Left ventricle myocardium superior (tissue), 1 donor: Measurements from ENCODE around the gene CTNNA3. TPM values are rescaled to one million over a fixed set of nuclear protein-coding genes. Genes with fewer than 3 reads are reported as not detected.

Source experiments
- ATAC-seq: fragments of 200-7000 bp; cut with Tn5 transposase; one replicate; pipeline ENCODE4 v1.9.1; 2020; ENCODE audit warnings: mild to moderate bottlenecking, moderate library complexity
- DNase-seq: peaks from one replicate; pipeline ENCODE4 v3.0.0-alpha.2; 2020
- intact Hi-C: fragments of 100-400 bp; cut with micrococcal nuclease; formaldehyde crosslinking; loops from one replicate; pipeline ENCODE4 v1.11.0; 2022
- total RNA-seq: library from RNA; stranded (reverse); fragmentation: NEBNext Ultra II Directional; extraction: Animal tissue kit (Norgen Biotek cat#: 25700); gene quantifications from one replicate; pipeline ENCODE4 v1.2.1, GENCODE V29; 2021
- donor health status: DM: no; HTN: yes; CAD: no; lungs with severe emphysema.

CTNNA3 gene
- total RNA-seq, 1 donor from 2014 or later: 130 TPM

DNA sequence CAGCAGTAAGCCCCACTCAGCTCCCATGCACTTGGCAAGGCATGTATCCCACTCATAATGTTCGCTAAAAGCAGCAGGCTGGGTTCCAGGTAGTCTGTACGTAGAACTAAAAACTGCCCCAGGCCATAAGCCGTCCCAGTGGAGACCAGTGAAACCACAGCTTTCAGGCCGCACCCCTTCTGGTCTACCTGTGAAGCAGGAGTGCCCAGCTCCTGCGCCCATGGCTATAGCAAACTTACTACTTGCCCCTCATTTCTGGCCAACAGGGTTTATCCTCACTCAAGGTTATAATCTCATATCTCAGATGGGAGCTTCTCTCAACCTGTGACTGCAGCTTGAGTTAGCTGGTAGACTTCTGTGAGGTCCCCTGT lies 1108.3 kb downstream of the CTNNA3 start:
- DNase-seq (no peak), ATAC-seq (no peak)
- intact Hi-C loops: no loop called here

DNA sequence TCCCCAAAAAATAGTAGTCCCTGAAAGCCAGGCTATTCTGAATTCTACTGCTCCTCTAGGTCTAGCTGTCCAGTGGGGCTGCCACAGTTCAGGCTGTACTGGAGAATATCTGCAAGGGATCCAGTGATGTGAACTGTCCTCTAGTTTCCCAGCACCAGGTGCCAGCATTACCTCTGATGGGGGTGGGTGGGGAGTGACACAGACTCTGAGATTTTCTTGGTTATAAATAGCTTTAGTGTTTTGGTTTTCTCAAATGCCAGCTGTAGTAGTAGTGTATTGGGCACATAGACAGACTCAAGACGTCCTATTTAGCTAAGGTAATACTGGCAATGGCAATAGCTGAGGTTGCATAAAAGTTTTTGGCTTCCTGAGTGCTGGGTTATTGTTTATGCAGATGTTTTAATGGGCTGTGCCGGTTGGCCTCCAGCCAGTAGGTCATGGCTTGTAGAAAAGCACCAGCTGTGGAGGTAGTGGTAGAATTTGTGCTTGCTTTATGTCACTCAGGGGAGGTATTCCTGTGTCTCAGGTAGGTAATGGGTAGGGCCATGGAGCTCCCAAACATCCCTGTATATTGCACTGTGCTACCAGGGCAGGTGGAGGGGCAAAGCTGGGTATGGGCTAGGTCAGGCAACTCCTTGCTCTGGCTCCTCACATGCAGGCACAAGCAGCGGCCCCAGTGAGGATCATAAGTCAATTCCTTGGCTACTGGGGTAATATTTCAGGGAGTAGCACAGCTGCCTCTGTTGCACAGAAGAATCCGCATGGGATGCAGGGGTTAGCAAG lies 1108.9 kb downstream of the CTNNA3 start:
- ATAC-seq (peak; percentile 83), DNase-seq (no peak)
- intact Hi-C loops: no loop called here

DNA sequence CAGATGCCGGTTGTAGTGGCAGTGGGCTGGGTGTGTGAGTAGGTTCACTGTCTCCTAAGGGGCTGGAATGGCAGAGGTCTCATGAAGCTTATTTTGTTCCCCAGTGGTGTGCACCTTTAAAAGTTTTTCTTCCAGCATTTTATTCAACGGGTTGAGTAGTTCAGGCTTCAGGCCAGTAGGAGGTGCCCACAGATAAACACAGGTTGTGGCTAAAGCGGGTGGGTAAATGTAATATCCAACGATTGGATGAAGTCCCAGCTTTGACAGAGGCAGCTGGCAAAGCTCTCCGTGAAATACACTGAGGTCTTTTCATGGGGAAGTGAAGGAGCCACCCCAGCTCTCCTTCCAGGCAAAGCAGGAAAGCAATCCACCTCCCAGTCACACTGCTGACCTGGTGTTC lies 1109.9 kb downstream of the CTNNA3 start:
- DNase-seq: no peak
- intact Hi-C loops: no loop called here

DNA sequence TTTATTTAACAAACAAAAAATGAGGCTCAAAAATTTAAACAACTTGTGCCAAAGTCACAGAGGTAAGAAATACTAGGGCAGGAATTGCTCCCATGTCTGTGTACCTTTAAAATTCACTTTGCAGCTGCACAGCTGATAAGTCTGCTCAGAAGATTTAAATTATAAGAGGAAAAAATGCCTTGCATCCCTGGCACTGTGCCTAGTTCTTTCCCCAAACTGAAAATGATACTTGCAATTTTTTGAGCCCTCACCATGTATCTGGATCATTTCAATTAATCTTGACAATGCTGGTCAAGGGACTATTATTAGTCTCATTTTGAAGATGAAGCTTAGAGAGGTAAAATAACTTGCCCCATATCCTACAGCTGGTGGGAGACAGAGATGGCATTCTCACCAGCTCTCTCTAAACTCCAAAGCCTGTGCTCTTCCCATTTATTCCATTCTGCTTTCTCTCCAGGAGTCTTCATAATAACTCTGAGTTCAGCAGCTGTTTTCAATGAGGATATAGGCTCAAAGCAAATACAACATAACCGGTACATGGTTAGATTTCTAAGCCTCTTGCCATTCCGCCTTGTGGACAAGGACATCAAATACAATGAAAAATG lies 1120.6 kb downstream of the CTNNA3 start:
- DNase-seq: no peak
- ATAC-seq: no peak
- intact Hi-C loops: no loop called here

More for the DNA sequence above, 1109.9 kb downstream of the CTNNA3 start:
- no peak for ATAC-seq

DNA sequence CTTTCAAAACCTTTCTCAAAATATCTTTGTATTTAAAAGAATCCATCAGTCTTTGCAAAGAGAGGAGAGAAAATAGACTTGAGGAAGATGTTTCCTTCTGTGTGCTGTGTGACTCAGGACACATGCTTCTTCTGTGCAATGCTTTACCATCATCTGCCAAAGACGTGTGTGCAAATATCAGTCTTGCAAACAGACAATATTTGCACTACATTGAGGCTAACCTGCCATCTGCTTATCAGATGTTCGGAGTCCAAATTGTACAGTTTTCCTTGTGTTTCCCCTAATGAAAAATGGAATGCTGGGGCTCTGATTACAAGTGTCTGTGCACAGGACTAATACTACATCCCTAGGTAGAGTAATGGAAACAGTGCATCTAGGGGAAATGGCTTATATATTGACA lies 1123.3 kb downstream of the CTNNA3 start:
- no peak for ATAC-seq
- no peak for DNase-seq
- intact Hi-C loops: no loop called here

DNA sequence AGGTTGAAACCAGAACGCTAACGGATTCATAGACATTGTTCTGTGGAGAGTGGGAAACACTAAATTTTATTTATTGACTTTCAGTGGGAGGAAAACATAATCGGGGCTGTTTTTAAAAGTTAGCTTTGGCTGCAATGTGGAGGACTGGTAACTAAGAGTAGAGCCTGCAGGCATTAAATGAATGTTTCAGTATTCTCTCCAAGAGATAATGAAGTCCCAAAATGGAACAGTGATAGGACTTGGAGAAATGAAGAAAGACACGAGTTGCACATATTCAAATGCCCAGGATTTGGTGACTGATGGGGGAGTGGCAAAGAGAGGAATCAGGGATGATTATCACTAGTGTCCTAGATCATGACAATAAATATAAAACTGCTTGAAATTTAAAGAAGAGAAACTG lies 1130.0 kb downstream of the CTNNA3 start:
- intact Hi-C loops: no loop called here
- DNase-seq (no peak), ATAC-seq (peak; percentile 72)

DNA sequence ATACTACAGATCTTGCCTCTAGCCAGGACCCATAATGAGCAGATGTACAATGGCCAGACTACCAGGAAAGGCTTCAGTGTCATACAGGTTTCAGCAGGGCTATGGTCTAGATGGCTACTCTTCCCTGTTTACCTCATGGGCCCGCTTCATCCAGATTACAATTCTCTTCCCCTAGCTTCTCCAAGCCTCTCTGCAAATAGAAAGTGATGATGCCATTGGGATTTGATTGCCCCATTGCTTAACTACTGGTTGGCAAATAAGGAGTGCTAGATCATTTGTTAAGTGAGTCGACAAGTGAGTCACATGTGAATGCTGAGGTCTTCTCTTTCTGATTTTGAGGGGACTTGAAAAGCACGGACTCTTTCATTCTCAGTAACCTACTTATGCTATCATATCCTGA lies 1131.7 kb downstream of the CTNNA3 start:
- no peak for ATAC-seq

DNA sequence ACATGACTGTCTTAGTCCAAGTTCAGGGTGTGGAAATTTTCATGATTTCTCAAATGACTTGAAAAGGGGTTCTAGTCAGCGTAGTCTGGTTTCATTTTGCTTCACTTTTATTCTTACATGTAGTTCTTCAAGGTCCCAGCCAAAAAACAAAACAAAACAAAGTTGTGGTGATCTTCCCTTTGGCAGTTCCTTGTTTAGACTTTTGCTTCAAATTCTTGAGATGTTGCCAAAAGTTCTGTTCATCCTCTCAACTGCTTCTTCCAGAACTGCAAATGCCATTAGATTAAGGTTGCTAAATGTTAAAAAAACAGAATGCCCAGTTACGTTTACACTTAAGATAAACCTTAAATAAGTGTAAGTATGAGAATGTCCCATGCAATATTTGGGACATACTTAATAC lies 1140.9 kb downstream of the CTNNA3 start:
- intact Hi-C loops: no loop called here
- no peak for DNase-seq
- no peak for ATAC-seq

More for the DNA sequence above, 1131.7 kb downstream of the CTNNA3 start:
- intact Hi-C loops: no loop called here
- no peak for DNase-seq

DNA sequence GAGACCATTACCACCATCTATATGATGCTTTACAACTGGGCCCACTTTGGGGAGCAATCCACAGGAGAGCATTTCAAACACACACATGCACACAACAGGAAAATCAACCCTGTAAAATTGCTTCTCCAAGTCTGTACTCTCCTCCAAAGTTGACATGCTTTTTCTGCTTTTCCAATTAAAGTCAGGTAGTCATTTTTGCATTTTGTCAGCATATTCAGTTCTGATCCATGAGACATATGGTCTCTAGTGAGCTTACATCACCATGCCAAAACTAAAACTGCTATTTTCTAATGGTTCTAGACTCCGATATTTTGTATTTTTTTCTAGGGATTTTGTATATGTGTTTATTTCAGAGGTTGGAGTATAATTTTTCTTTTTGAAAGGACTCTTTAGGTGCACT lies 1143.7 kb downstream of the CTNNA3 start:
- no peak for ATAC-seq
- intact Hi-C loops: no loop called here
- no peak for DNase-seq

DNA sequence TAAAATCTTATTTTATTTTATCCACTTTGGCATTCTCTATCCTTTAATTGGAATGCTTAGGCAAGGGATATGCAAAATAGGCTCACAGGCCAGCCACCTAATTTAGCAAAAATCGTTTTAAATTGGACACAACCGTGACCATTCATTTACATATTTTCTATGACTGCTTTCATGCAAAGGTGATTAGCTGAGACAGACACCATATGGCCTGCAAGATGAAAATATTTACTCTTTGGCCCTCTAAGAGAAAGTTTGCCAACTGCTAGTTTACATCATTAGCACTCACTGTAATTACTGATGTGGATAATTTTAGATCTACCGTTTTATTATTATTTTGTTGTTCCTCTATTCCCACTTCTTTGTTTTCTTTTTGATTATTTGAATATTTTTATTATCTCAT lies 1145.6 kb downstream of the CTNNA3 start:
- no peak for ATAC-seq
- DNase-seq: no peak
- intact Hi-C loops: no loop called here

DNA sequence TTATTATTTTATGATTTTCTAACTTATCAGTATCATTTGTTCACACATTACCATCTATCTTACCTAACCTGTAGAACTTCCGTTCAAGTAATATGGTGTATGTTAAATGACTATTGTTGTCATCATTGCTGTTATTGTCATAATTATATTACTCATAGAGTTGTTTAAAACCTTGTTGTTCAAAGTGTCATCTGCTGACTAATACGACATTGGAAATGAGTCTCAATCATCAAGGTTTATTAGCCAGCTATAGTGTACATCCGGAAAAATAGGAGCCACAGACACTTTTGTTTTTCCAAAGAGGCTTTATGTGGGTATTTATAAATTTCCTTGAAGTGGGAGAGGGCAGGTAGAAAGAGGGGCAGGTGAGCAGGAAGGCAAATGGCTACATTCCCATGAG lies 1157.1 kb downstream of the CTNNA3 start:
- DNase-seq (no peak), ATAC-seq (no peak)
- intact Hi-C loops: no loop called here

DNA sequence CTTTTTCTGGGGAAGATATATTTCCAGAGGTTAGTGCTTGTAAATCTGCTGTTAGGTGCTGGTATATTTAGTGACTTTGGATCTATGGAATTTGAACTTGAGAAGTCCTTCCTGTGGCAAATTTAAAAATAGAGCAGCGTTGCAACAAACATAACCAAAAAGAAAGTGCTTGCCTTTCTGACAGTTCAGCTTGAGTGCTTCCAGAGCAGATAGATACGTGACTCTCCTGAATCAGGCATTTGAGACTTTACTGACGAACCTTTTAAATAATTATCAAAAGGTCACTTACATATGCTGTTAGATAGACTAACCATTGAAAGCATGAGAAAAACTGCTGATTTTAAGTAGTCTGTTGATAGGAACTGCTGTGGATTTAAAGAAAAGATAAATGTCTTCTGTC lies 1157.6 kb downstream of the CTNNA3 start:
- DNase-seq: no peak
- intact Hi-C loops: no loop called here
- ATAC-seq: peak; percentile 82

DNA sequence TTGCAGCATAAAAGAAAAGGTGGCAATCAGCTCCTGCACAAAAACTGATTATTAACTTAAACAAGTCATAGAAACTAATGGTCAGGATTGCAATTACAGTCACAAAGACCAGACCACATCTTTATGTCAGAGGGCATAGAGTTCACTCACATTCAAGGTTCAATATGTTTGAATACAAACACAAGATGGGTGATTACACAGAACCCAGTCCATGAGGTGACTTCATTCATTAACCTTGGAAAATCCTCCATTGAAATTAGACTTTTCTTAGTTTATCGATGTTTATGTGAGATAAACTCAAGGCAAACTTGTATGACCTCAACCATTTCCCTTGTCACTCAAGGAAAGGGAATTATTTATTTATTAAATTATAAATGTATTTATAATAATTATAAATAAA lies 1158.8 kb downstream of the CTNNA3 start:
- intact Hi-C loops: no loop called here
- no peak for ATAC-seq
- no peak for DNase-seq

DNA sequence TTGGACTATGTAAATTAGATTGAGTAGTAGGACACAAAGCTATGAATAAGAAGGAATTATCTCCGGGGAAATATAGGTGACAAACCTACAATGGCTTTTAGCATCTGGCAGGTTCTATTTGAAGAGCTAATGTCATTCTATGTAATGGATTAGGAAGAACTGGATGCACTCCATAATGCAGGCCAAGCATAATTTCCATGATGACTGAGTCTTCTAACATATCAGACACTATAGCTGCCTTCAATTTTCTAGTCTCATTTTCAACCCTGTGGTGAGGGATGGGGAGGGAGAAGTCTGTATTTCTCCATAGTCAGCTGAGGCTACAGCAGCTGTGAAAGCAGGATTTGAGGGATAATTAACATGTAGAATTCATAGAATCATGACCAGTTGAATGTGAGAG lies 1160.6 kb downstream of the CTNNA3 start:
- ATAC-seq: no peak
- DNase-seq: no peak
- intact Hi-C loops: no loop called here

DNA sequence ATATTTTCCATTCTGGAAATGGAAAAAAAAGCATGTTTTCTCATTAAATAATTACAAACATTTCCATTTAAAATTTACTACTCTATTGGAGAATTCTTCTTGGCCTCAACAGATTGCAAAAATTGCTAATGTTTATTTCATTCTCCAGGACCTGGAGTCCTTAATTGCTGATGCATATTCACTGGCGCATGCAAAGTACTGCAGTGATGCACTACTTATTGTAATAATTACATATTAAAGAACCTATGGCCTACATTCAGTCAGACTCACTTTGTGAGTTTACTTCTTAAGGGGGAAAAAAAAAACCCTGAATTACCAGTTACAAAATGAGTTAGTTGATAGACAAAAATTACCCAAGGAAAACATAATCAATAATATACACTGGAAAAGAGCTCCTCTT lies 1161.1 kb downstream of the CTNNA3 start:
- DNase-seq: no peak
- intact Hi-C loops: no loop called here
- ATAC-seq: no peak

DNA sequence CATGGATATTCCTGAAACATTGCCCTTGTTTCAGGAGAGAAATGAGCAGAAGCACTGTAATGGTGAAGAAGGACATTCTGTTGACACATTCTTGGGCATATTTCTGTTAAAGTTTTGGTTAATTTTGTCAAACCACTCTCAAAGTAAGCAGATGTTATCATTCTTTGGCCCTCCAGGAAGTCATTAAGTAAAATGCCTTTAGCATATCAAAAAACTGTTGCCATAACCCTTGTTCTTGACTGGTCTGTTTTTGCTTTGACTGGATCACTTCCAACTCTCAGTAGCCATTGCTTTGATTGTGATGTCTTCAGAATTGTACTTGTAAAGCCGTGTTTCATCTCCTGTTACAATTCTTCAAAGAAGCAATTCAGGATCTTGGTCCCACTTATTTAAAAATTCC lies 1174.5 kb downstream of the CTNNA3 start:
- ATAC-seq (no peak), DNase-seq (no peak)
- intact Hi-C loops: no loop called here

DNA sequence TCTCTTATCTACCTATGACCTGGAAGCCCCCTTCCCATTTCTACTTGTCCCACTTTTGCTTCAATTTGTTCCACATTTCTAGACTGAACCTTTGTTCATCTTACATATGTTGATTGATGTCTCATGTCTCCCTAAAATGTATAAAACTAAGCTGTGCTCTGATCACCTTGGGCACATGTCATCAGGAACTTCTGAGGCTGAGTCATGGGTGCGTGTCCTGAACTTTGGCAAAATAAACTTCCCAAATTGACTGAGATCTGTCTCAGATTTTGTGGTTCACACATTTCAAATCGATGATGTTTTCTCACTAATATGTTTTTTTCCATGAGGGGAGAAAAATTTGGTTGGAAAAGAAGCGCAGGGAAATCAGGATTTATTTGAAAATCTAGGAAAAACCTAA lies 1176.4 kb downstream of the CTNNA3 start:
- intact Hi-C loops: no loop called here
- ATAC-seq (no peak), DNase-seq (no peak)

DNA sequence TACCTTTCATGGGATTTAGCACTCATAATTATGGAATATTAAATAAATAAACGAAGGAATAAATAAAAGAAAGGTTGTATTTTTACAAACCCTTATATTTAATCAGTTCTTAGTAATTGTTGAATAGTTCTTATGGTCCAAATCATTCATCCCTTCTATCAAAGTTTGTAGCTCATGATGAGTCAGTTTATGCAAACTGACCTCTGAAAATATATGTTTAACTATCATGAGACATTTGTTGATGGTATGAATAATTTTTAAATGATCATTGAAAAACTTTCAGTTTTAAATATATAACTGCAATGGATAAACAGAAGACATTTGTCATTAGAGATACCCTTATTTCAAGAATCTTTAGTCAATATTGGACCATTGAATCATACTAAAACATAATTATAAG lies 1181.3 kb downstream of the CTNNA3 start:
- ATAC-seq (no peak), DNase-seq (no peak)
- intact Hi-C loops: no loop called here

DNA sequence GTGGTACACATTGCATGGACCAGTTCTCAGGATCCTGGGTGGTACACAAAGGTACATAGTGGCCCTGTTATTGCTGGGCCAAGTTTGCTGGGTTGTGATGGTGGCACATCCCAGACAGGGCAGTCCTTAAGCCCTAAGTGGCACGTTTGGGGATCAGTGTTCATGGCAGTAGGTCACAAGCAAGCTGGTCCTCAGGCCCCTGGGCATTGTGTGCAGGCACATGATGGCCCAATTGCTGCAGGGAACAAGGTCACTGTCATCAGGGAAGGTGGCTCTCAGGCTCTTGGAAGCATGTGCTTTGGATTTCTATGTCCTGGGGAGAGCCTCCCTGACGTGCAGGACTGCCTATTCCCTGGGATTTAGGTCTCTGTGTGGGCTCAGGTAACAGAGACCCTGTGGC lies 1182.5 kb downstream of the CTNNA3 start:
- ATAC-seq: no peak
- intact Hi-C loops: no loop called here
- no peak for DNase-seq

DNA sequence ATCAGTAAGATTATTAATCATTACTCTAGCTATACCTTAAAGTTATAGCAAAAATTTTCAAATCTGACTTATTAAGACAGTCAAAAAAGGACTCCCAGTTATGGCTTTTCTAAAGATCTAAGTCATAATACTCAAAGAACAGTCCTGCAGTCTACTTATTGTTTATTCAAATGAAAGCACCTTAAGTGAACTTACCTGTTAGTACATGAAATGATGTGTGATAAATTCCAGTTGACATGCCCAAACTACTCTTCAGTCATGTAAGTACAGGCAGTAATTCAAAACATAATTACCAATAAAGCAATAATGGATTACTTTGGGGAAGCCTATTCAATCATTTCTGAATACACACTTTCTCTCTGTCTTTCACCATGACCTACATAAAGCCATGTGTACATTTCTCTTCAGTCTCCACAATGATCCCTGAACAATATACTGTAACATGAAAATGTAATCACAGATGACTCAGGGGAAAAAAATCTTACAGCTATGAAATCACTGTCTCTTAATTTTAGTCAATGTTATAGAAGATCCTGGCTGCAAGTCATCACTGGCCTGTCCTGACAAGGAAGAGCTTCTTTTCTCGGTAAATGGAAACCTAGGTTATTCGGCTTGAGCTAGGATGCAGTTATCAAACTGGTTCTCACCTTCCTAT lies 1190.9 kb downstream of the CTNNA3 start:
- ATAC-seq (no peak), DNase-seq (no peak)
- intact Hi-C loops: no loop called here

DNA sequence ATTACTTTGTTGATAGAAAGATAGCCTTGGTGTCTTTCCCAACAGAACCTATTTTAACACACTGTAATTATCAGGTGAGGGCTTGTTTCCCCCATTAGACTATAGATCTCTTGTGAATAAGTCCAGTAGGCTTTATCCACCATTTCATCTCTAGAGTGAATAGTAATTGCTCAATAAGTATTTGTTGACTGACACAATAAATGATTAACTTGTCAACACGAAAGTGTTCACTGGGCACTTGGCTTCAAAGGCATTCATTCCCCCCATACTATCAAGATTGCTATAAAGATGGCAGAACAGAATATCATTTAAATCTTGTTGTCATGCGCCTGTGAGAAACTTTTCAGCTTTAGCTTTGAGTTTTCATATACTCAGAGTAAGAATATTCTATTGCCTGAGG lies 1194.6 kb downstream of the CTNNA3 start:
- DNase-seq: no peak
- no peak for ATAC-seq
- intact Hi-C loops: no loop called here
